SU-DHL-6 (cell line): ENCODE data around the gene VPS13A.

Source experiments
- H2AFZ ChIP-seq: fragments of 200-600 bp; sonication (generic); 2 replicates; pipeline ENCODE4 v1.6.1; 2014; ENCODE audit warnings: low read depth, mild to moderate bottlenecking, moderate library complexity, mixed read lengths, antibody characterized with exemption, low read length; ENCODE audit not compliant: severe bottlenecking
- H3F3A ChIP-seq: fragments of 200-600 bp; shearing (Covaris generic); 2 replicates; pipeline ENCODE4 v1.6.0; 2016; ENCODE audit warnings: antibody characterized with exemption, mild to moderate bottlenecking; ENCODE audit not compliant: insufficient read depth
- H3K27ac ChIP-seq: fragments of 200-600 bp; sonication (generic); 2 replicates; pipeline ENCODE4 v1.5.1; 2016; ENCODE audit warnings: low read depth, mild to moderate bottlenecking, low read length, moderate library complexity, mixed read lengths
- H3K27me3 ChIP-seq: fragments of 200-600 bp; sonication (generic), shearing (Covaris generic); 2 replicates; pipeline ENCODE4 v1.6.0; 2014; ENCODE audit warnings: mild to moderate bottlenecking, low read length
- H3K36me3 ChIP-seq: fragments of 200-600 bp; sonication (generic); 2 replicates; pipeline ENCODE4 v1.6.1; 2014; ENCODE audit warnings: mild to moderate bottlenecking, low read length, mixed read lengths
- H3K4me2 ChIP-seq: fragments of 300-600, 200-600 bp; shearing (Covaris generic), sonication (generic); 2 replicates; pipeline ENCODE4 v1.6.0; 2014; ENCODE audit warnings: low read length, low read depth, mild to moderate bottlenecking; ENCODE audit not compliant: poor library complexity, severe bottlenecking
- H3K4me3 ChIP-seq: fragments of 200-600 bp; sonication (generic); 2 replicates; pipeline ENCODE4 v1.5.1; 2014; ENCODE audit warnings: antibody characterized with exemption, low read length, mild to moderate bottlenecking, mixed read lengths; ENCODE audit not compliant: insufficient read depth, poor library complexity, severe bottlenecking
- H3K79me2 ChIP-seq: fragments of 200-600 bp; sonication (generic); 2 replicates; pipeline ENCODE4 v1.6.1; 2014; ENCODE audit warnings: mild to moderate bottlenecking, low read length, moderate library complexity; ENCODE audit not compliant: insufficient read depth
- H3K9ac ChIP-seq: fragments of 200-600 bp; sonication (generic); 2 replicates; pipeline ENCODE4 v1.7.0; 2014; ENCODE audit warnings: mild to moderate bottlenecking, low read length
- H3K9me2 ChIP-seq: fragments of 200-600 bp; sonication (generic); replicated peaks from 2 replicates; pipeline ENCODE4 v1.6.1; 2014; ENCODE audit warnings: low read length; ENCODE audit not compliant: insufficient read depth
- H3K9me3 ChIP-seq: fragments of 200-600 bp; sonication (generic); 2 replicates; pipeline ENCODE4 v1.6.1; 2014; ENCODE audit warnings: low read length, mixed read lengths; ENCODE audit not compliant: insufficient read depth
- H4K20me1 ChIP-seq: fragments of 200-600 bp; sonication (generic); 2 replicates; pipeline ENCODE4 v1.6.1; 2014; ENCODE audit warnings: low read depth, mild to moderate bottlenecking, antibody characterized with exemption, low read length, moderate library complexity, mixed read lengths
- EZH2phosphoT487 ChIP-seq: fragments of 200-600 bp; sonication (generic), shearing (Covaris generic); conservative IDR thresholded peaks from 2 replicates; pipeline ENCODE4 v1.6.1; 2018; ENCODE audit warnings: mild to moderate bottlenecking, antibody characterized with exemption, low read length, moderate library complexity, mixed read lengths
- TF ChIP-seq, protein P1 (sequence below): fragments of 200-600 bp; sonication (generic); IDR thresholded peaks from one replicate; pipeline ENCODE4 v1.5.1; 2017; ENCODE audit warnings: antibody characterized with exemption, mild to moderate bottlenecking, low read length, moderate library complexity; ENCODE audit not compliant: insufficient read depth, poor library complexity, severe bottlenecking

Gene VPS13A

DNA sequence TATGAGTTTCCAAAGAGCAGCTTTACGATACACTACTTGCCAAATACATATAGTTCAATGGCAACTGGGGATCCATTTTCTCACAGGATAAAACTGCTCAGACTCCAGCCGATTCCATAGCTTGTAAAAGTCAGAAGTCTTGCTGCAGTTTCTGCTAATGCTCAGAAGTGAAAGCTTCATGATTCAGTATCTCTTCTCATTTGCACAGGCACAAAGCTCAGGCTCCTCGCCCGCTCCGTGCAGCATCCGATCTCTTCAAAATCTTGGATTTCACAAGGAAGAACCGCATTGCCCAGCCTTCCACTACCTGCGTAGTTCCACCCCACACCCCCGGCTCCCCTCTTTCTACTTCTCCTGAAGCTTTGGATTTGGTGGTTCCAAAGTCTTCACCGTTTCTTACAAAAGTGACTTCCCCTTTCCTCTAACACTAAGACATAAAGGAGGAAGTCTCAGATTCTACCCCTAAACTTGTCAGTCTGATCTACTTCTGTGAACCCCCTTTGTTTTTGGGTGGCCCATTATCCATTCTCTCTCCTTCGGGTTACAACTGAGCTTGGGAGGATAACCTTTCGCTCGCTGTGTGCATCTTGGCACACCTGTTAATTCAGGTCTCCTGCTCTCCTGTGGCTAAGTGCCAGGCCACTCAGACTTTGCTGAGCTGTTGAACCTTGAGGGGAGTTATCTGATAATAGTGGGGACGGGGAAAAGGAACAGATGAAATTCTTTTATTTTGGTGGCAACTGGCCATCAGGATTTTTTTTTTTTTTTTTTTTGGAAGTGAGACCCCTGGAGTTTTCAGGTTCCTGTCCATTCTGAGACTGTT is 276.7 kb downstream of the VPS13A start:
- no peaks in the 10 kb centered on the region for H3K27me3 ChIP-seq
- H4K20me1 ChIP-seq = no peaks in the 10 kb centered on the region
- H2AFZ ChIP-seq = no peak overlapping the region
- H3K4me3 ChIP-seq = no peak overlapping the region
- no peaks in the 10 kb centered on the region for H3K9me2 ChIP-seq
- no peaks in the 10 kb centered on the region for H3K9me3 ChIP-seq
- TF ChIP-seq, protein P1, sequence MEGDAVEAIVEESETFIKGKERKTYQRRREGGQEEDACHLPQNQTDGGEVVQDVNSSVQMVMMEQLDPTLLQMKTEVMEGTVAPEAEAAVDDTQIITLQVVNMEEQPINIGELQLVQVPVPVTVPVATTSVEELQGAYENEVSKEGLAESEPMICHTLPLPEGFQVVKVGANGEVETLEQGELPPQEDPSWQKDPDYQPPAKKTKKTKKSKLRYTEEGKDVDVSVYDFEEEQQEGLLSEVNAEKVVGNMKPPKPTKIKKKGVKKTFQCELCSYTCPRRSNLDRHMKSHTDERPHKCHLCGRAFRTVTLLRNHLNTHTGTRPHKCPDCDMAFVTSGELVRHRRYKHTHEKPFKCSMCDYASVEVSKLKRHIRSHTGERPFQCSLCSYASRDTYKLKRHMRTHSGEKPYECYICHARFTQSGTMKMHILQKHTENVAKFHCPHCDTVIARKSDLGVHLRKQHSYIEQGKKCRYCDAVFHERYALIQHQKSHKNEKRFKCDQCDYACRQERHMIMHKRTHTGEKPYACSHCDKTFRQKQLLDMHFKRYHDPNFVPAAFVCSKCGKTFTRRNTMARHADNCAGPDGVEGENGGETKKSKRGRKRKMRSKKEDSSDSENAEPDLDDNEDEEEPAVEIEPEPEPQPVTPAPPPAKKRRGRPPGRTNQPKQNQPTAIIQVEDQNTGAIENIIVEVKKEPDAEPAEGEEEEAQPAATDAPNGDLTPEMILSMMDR = no peak
- no peak for TF ChIP-seq EZH2phosphoT487
- no peak overlapping the region for H3K27ac ChIP-seq
- H3K79me2 ChIP-seq = no peaks in the 10 kb centered on the region
- H3K4me2 ChIP-seq = no peak overlapping the region
- H3F3A ChIP-seq = no peaks in the 10 kb centered on the region
- H3K9ac ChIP-seq = no peak overlapping the region
- H3K36me3 ChIP-seq = no peaks in the 10 kb centered on the region

DNA sequence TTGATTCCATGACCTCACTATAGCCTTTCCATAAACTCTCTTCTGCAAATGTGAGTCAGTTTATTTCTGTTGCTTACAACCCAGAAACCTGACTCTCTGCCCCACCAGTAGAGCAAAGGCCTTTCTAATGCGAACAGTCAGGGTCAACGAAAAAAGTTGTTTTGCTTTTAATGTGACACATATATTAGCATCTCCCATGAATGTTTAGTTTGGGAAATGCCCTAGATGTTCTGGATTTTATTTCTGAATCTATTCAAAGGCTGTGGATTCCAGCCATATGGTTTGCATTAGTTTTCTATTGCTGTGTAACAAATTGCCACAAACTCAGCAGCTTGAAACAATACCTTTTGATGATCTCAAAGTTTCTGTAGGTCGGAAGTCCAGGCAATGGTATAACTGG is 277.3 kb downstream of the VPS13A start:
- no peaks in the 10 kb centered on the region for H3K79me2 ChIP-seq
- H3K36me3 ChIP-seq = no peaks in the 10 kb centered on the region
- H3F3A ChIP-seq = no peaks in the 10 kb centered on the region
- H3K4me3 ChIP-seq = no peak overlapping the region
- H3K27me3 ChIP-seq = no peaks in the 10 kb centered on the region
- H3K9me3 ChIP-seq = no peaks in the 10 kb centered on the region
- H3K27ac ChIP-seq = no peak overlapping the region
- no peak for TF ChIP-seq EZH2phosphoT487
- TF ChIP-seq, protein P1 = no peak
- no peak overlapping the region for H2AFZ ChIP-seq
- no peaks in the 10 kb centered on the region for H4K20me1 ChIP-seq
- no peaks in the 10 kb centered on the region for H3K9me2 ChIP-seq
- no peak overlapping the region for H3K4me2 ChIP-seq
- no peak overlapping the region for H3K9ac ChIP-seq

DNA sequence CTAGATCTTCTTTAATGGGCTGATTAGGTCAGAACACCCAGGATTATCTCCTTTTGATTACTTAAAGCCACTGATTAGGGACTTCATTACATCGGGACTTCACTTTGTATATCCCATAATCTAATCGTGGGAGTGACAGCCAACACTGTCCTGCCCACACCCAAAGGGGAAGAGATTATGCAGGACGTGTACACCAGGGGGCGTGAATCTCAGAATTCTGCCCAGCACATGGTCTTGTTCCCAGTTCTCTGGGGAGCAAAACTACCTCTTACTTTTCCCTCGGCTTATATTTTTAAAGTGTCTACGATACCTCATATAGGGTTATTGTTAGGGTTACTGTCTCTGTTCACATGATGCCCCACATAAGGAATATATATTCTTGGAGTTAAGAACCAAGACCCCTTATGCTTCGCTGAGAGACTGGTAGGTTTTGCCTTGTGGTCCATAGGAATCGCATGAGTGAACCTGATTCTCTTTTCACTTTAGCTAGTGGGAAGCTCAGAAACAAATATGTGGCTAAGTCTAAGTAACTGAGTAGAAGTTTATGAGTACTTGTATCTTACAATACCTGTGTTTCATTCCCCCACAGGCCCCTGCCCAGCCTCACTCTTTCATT is 278.1 kb downstream of the VPS13A start:
- no peaks in the 10 kb centered on the region for H3K9me2 ChIP-seq
- H3K4me3 ChIP-seq = no peak overlapping the region
- H4K20me1 ChIP-seq = no peaks in the 10 kb centered on the region
- H3K9me3 ChIP-seq = no peaks in the 10 kb centered on the region
- no peaks in the 10 kb centered on the region for H3F3A ChIP-seq
- no peak overlapping the region for H3K4me2 ChIP-seq
- H3K27ac ChIP-seq = no peak overlapping the region
- H2AFZ ChIP-seq = no peak overlapping the region
- H3K79me2 ChIP-seq = no peaks in the 10 kb centered on the region
- H3K27me3 ChIP-seq = no peaks in the 10 kb centered on the region
- TF ChIP-seq, protein P1 = peak; percentile 31
- no peak for TF ChIP-seq EZH2phosphoT487
- no peaks in the 10 kb centered on the region for H3K36me3 ChIP-seq
- no peak overlapping the region for H3K9ac ChIP-seq
